ENCODE data around the gene YAP1.
"Not testable (repeated sequence)": the region's sequence is repeated elsewhere in the genome, so short reads cannot be mapped to it uniquely, and the experiment has no call there.

The YAP1 gene

GRCh38 chr11:102244681-102245409, 134.6 kb downstream of the YAP1 start:
- DNase-seq, result peak; percentile 67

- DNase-seq, result no peak
Observed at GRCh38 chr11:102251423-102251822, 141.2 kb downstream of the YAP1 start.

- no peak for DNase-seq
Observed at GRCh38 chr11:102252339-102252891, 142.2 kb downstream of the YAP1 start.

- DNase-seq, result no peak
Observed at GRCh38 chr11:102253020-102253715, 142.9 kb downstream of the YAP1 start.

GRCh38 chr11:102254047-102254446, 143.8 kb downstream of the YAP1 start:
- no peak for DNase-seq

GRCh38 chr11:102256251-102256650, 146.0 kb downstream of the YAP1 start:
- DNase-seq, result peak; percentile 56

GRCh38 chr11:102260241-102260640, 150.0 kb downstream of the YAP1 start:
- peak; percentile 42 for DNase-seq

- no peak for DNase-seq
Observed at GRCh38 chr11:102263379-102264003, 153.2 kb downstream of the YAP1 start.

- DNase-seq, result not testable (repeated sequence)
Observed at GRCh38 chr11:102264704-102265103, 154.5 kb downstream of the YAP1 start.

- DNase-seq, result peak; percentile 69
Observed at GRCh38 chr11:102266099-102266498, 155.9 kb downstream of the YAP1 start.

GRCh38 chr11:102267609-102268008, 157.4 kb downstream of the YAP1 start:
- peak; percentile 74 for DNase-seq

- peak; percentile 39 for DNase-seq
Observed at GRCh38 chr11:102268083-102268984, 158.1 kb downstream of the YAP1 start.

GRCh38 chr11:102268985-102269470, 158.8 kb downstream of the YAP1 start:
- DNase-seq, result no peak

- DNase-seq, result peak; percentile 78
Observed at GRCh38 chr11:102269927-102270326, 159.7 kb downstream of the YAP1 start.

- DNase-seq, result no peak
Observed at GRCh38 chr11:102272047-102272824, 162.0 kb downstream of the YAP1 start.

GRCh38 chr11:102274628-102275027, 164.4 kb downstream of the YAP1 start:
- no peak for DNase-seq

GRCh38 chr11:102276362-102276761, 166.1 kb downstream of the YAP1 start:
- peak; percentile 46 for DNase-seq

GRCh38 chr11:102276783-102277182, 166.5 kb downstream of the YAP1 start:
- DNase-seq, result peak; percentile 62

- peak; percentile 80 for DNase-seq
Observed at GRCh38 chr11:102279641-102280170, 169.5 kb downstream of the YAP1 start.

GRCh38 chr11:102280245-102280833, 170.1 kb downstream of the YAP1 start:
- DNase-seq, result no peak

Measured in fibroblast of skin of right quadriceps (primary cell).